ENCODE results near the gene GPN2.

GRCh38 chr1:26848941-26849774, 40.9 kb downstream of the GPN2 start:
- TF ChIP-seq CTCF (conservative IDR thresholded peaks at IDR 0.05) (0 out of 2 replicates have a peak, but pooled peaks have one; percentile 17), EZH2 (IDR thresholded peaks at IDR 0.05; ENCODE audit: low read depth) (no peak)

Measured in PC-9 (cell line).